Neural cell (in vitro differentiated cells): ENCODE data around the gene SH3D19.

Source experiments
- EP300 ChIP-seq: fragments of 450-650 bp; conservative IDR thresholded peaks from 2 replicates; pipeline ENCODE4 v1.6.1; 2014; ENCODE audit warnings: antibody characterized with exemption, mild to moderate bottlenecking, moderate library complexity; ENCODE audit not compliant: poor library complexity, severe bottlenecking
- EZH2 ChIP-seq: fragments of 200-600, 300-800 bp; shearing (Covaris generic), sonication (generic); IDR thresholded peaks from 2 replicates; pipeline ENCODE4 v1.6.1; 2014; ENCODE audit warnings: antibody characterized with exemption, low read length, borderline replicate concordance, mild to moderate bottlenecking; ENCODE audit not compliant: insufficient read depth, poor library complexity, severe bottlenecking
- MXI1 ChIP-seq: fragments of 450-650 bp; conservative IDR thresholded peaks from 2 replicates; pipeline ENCODE4 v1.6.1; 2014; ENCODE audit warnings: antibody characterized with exemption, mild to moderate bottlenecking; ENCODE audit not compliant: poor library complexity, severe bottlenecking
- POLR2AphosphoS5 ChIP-seq: IDR thresholded peaks from 2 replicates; pipeline ENCODE4 v1.6.1; 2012
- SMC3 ChIP-seq: fragments of 450-650 bp; conservative IDR thresholded peaks from 2 replicates; pipeline ENCODE4 v1.6.1; 2014; ENCODE audit warnings: antibody characterized with exemption, mild to moderate bottlenecking, moderate library complexity; ENCODE audit not compliant: poor library complexity
- TAF1 ChIP-seq: IDR thresholded peaks from 2 replicates; pipeline ENCODE4 v1.6.1; 2012; ENCODE audit warnings: low read depth
- TF ChIP-seq, protein P1 (sequence below): fragments of 450-650 bp; IDR thresholded peaks from 2 replicates; pipeline ENCODE4 v1.5.1; 2014; ENCODE audit warnings: antibody characterized with exemption, mild to moderate bottlenecking, moderate library complexity; ENCODE audit not compliant: poor library complexity, severe bottlenecking
- TF ChIP-seq, protein P2 (sequence below): IDR thresholded peaks from 2 replicates; pipeline ENCODE4 v1.6.1; 2012; ENCODE audit warnings: borderline replicate concordance

DNA sequence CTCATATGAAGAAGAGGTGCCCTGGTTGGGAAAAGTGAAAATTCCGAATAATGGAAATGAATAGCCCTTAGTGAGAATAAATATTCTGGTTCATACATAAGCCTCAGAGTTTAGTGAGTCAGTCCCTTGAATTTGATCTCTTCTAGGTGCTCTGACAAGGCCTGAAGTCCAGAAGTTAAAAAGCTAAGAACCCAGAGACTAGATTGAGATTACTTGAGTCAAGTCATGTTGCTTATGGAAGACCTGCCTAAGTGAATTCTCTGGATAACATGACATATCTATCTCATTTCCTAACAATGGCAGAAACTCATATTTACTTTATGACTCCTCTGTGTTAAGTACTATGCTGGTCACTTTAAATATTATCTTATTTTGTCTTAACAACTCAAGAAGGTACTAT is 58.9 kb downstream of the SH3D19 start:
- TF ChIP-seq, protein P1, sequence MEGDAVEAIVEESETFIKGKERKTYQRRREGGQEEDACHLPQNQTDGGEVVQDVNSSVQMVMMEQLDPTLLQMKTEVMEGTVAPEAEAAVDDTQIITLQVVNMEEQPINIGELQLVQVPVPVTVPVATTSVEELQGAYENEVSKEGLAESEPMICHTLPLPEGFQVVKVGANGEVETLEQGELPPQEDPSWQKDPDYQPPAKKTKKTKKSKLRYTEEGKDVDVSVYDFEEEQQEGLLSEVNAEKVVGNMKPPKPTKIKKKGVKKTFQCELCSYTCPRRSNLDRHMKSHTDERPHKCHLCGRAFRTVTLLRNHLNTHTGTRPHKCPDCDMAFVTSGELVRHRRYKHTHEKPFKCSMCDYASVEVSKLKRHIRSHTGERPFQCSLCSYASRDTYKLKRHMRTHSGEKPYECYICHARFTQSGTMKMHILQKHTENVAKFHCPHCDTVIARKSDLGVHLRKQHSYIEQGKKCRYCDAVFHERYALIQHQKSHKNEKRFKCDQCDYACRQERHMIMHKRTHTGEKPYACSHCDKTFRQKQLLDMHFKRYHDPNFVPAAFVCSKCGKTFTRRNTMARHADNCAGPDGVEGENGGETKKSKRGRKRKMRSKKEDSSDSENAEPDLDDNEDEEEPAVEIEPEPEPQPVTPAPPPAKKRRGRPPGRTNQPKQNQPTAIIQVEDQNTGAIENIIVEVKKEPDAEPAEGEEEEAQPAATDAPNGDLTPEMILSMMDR: no peak
- TF ChIP-seq TAF1 (no peak), EP300 (no peak), POLR2AphosphoS5 (no peak), MXI1 (no peak), EZH2 (no peak), SMC3 (no peak)
- TF ChIP-seq, protein P2, sequence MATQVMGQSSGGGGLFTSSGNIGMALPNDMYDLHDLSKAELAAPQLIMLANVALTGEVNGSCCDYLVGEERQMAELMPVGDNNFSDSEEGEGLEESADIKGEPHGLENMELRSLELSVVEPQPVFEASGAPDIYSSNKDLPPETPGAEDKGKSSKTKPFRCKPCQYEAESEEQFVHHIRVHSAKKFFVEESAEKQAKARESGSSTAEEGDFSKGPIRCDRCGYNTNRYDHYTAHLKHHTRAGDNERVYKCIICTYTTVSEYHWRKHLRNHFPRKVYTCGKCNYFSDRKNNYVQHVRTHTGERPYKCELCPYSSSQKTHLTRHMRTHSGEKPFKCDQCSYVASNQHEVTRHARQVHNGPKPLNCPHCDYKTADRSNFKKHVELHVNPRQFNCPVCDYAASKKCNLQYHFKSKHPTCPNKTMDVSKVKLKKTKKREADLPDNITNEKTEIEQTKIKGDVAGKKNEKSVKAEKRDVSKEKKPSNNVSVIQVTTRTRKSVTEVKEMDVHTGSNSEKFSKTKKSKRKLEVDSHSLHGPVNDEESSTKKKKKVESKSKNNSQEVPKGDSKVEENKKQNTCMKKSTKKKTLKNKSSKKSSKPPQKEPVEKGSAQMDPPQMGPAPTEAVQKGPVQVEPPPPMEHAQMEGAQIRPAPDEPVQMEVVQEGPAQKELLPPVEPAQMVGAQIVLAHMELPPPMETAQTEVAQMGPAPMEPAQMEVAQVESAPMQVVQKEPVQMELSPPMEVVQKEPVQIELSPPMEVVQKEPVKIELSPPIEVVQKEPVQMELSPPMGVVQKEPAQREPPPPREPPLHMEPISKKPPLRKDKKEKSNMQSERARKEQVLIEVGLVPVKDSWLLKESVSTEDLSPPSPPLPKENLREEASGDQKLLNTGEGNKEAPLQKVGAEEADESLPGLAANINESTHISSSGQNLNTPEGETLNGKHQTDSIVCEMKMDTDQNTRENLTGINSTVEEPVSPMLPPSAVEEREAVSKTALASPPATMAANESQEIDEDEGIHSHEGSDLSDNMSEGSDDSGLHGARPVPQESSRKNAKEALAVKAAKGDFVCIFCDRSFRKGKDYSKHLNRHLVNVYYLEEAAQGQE: no peak
